HUES64 (cell line): Measurements from ENCODE around the gene OPCML.
A peak's percentile ranks its signal among the peaks of the same experiment; 100 is the strongest.

Experiments used
- H3K27ac ChIP-seq: 2 replicates; pipeline ENCODE4 v1.7.0; 2013; ENCODE audit warnings: low read depth, low read length, inconsistent platforms
- H3K27me3 ChIP-seq: 2 replicates; pipeline ENCODE4 v1.6.1; 2013; ENCODE audit warnings: mild to moderate bottlenecking, low read length; ENCODE audit not compliant: insufficient read depth
- H3K36me3 ChIP-seq: 2 replicates; pipeline ENCODE4 v1.6.1; 2013; ENCODE audit warnings: mild to moderate bottlenecking, low read length; ENCODE audit not compliant: insufficient read depth
- H3K4me1 ChIP-seq: 2 replicates; pipeline ENCODE4 v1.6.1; 2013; ENCODE audit warnings: mild to moderate bottlenecking, low read length, moderate library complexity; ENCODE audit not compliant: insufficient read depth
- H3K4me3 ChIP-seq: 2 replicates; pipeline ENCODE4 v1.5.1; 2013; ENCODE audit warnings: mild to moderate bottlenecking, low read length, moderate library complexity
- H3K9ac ChIP-seq: 2 replicates; pipeline ENCODE4 v1.6.1; 2013; ENCODE audit warnings: mild to moderate bottlenecking, low read depth, low read length
- H3K9me3 ChIP-seq: 2 replicates; pipeline ENCODE4 v1.6.1; 2013; ENCODE audit warnings: low read depth, low read length; ENCODE audit not compliant: insufficient read depth
- WGBS: fragments of 150-250, 120-280 bp; methylation state at CpG from one replicate; pipeline ENCODE4 v1.1.7; 2013; ENCODE audit warnings: missing lambda C conversion rate; 5-methylcytosine and 5-hydroxymethylcytosine counted together

OPCML gene

DNA sequence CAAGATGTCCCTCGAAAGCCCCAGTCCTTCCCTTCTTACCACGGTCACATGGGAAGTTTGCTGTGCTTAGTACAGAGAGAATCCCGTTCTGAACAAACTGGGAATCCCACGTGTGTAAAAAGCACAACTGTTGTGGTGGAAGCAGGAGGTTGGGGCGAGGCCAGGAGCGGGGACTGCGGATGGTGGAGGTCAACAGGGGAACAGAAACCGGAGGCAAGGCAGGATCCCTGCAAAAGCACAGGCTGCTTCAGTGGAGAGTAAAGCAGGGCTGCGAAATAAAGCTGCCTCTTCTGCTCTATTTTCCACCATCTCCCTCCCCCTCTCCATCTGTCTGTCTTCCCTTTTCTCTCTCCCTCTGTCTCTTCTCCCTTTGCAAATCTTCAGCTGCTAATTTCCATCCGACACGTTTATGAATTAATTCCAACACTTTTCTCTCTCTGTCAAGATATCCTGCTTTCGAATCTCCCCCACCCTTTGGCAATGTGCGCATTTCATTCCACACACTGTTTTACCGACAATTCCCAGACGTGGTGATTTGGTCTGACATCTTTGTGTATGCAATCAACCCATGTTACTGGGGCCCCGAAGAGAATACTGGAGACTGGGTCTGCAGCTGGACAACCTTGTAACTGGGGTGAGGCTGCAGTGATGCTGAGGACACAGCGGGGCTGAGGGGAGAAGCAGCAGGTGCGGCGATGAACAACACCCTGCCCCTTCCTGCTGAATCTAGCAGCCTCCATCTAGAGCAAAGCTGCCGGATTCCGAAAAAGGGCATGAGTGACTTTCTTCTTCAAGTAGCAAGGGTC is 571.8 kb downstream of the OPCML start:
- Histone ChIP-seq H3K9ac (no peak overlapping the region), H3K27me3 (no peaks in the 10 kb centered on the region), H3K4me1 (peaks cover 10% of the 10 kb centered on the region; the same call in 1 of the 2 replicates), H3K4me3 (no peak overlapping the region), H3K36me3 (no peaks in the 10 kb centered on the region), H3K27ac (no peak overlapping the region), H3K9me3 (no peaks in the 10 kb centered on the region)
- WGBS: 89% methylated on average over 21 of the region's 21 CpGs

DNA sequence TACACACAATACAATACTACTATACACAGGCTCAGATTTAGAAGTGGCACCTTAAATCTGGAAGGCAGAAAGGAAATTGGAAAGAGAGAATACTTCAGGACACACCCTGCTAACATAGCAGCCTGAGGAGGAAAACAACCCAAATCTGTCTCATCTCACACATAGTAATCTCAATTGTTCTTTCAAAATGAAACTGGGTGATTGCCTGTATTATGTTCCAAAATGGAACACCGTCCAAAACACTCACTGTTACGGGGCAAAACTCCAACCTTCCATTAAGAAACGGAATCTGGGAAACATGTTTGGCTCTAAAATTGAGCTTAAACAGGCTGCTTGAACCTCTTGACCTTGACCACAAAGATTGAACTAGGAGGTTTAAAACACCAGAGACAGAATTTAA is 572.6 kb downstream of the OPCML start:
- no peak overlapping the region for H3K4me3 ChIP-seq
- no peaks in the 10 kb centered on the region for H3K9me3 ChIP-seq
- WGBS: 96% methylated on average over 3 of the region's 3 CpGs
- H3K27ac ChIP-seq: no peak overlapping the region
- H3K27me3 ChIP-seq: no peaks in the 10 kb centered on the region
- no peak overlapping the region for H3K9ac ChIP-seq
- peaks cover 10% of the 10 kb centered on the region; the same call in 1 of the 2 replicates for H3K4me1 ChIP-seq
- H3K36me3 ChIP-seq: no peaks in the 10 kb centered on the region

DNA sequence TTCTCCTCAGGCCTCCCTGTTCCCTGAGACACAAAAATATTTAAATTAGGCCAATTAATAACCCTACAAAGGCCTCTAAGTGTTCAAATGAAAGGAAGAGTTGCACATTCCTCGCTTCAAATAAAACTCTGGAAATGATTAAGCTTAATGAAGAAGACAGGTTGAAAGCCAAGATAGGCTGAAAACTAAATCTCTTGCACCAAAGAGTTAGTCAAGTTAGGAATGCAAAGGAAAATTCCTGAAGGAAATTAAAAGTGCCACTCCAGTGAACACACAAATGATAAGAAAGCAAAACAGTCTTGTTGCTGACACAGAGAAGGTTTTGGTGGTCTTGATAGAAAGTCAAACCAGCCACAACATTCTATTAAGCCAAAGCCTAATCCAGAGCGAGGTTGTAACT is 574.4 kb downstream of the OPCML start:
- Histone ChIP-seq H3K36me3 (no peaks in the 10 kb centered on the region), H3K4me3 (no peak overlapping the region), H3K4me1 (peaks cover 10% of the 10 kb centered on the region; the same call in 1 of the 2 replicates), H3K27ac (no peak overlapping the region), H3K27me3 (no peaks in the 10 kb centered on the region), H3K9ac (no peak overlapping the region), H3K9me3 (no peaks in the 10 kb centered on the region)
- 88% methylated on average over 1 of the region's 2 CpGs for WGBS

GRCh38 chr11:132948252-132948651 is 584.0 kb downstream of the OPCML start:
- Histone ChIP-seq H3K36me3 (no peaks in the 10 kb centered on the region), H3K27me3 (peaks cover 20% of the 10 kb centered on the region)
- 93% methylated on average over 1 of the region's 1 CpG for WGBS

DNA sequence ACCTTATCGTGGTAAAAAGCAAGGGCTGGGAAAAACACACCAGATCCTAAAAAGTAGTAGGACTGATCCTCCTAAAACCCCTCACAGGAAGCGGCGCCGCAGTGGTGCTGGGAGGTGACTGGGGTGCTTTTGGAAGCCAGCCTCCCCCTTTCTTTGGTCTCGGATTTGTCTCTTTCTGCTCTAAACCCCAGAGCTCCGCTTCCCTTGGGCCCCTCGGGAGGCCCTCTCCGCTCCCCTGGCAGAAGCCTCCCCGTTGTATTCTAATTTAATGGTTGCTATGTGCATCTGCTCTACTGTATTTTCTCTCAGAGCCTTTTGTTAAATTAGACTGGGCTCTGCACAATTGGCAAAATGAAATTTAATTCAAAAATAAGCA is 587.7 kb downstream of the OPCML start:
- WGBS: 2% methylated on average over 8 of the region's 9 CpGs
- no peak overlapping the region for H3K27ac ChIP-seq
- H3K27me3 ChIP-seq: peaks cover 37% of the 10 kb centered on the region
- H3K9ac ChIP-seq: 0 out of 2 replicates have a peak overlapping the region, but pooled peaks have one; percentile 5
- peak overlapping the region; percentile 66 for H3K4me3 ChIP-seq
- no peaks in the 10 kb centered on the region for H3K4me1 ChIP-seq
- H3K36me3 ChIP-seq: no peaks in the 10 kb centered on the region
- H3K9me3 ChIP-seq: no peaks in the 10 kb centered on the region

More at GRCh38 chr11:132948252-132948651, 584.0 kb downstream of the OPCML start:
- Histone ChIP-seq H3K9ac (no peak overlapping the region), H3K4me3 (no peak overlapping the region), H3K27ac (no peak overlapping the region), H3K4me1 (no peaks in the 10 kb centered on the region), H3K9me3 (no peaks in the 10 kb centered on the region)

DNA sequence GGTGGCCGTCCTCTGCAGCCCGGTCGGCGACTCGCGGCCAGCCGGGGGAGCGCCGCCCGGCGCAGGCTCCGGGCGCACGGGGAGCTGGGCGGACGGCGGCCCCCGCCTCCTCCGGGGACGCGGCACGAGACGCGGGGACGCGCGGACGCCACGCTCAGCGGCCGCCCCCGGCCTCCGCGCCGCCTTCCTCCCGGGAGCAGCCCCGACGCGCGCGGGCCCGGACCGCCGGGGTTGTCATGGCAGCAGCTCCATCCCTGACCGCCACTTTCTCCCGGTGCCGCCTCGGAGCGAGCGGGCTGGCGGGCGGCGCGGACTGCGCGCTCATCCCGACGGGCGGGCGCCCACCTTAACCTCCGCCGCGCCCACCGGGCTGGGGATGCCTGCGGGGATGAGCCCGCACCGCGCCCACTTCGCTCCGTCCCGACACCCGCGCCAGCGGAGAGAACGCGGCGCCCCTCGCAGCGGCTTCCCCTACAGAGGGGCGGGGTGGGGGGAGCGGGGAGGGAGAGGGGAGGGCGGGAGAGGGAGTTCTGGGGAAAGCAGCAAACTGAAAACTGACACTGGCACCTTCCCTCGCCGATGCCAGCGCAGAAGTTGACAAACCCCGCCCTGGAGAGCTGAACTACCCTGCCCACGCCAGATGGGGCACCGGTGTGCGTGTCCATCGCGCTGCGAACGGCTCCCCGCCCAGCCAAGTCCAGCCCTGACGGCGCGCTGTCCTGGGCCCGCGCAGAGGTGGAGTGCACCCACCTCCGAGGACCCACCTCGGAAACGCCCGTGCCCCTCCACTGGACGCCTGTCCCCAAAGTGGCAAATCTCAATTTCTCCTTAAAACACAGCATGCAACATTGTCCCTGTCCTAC is 588.4 kb downstream of the OPCML start:
- Histone ChIP-seq H3K27ac (no peak overlapping the region), H3K4me1 (no peaks in the 10 kb centered on the region), H3K27me3 (peaks cover 37% of the 10 kb centered on the region), H3K36me3 (no peaks in the 10 kb centered on the region), H3K9ac (0 out of 2 replicates have a peak overlapping the region, but pooled peaks have one; percentile 5), H3K9me3 (no peaks in the 10 kb centered on the region), H3K4me3 (peak overlapping the region; percentile 66)
- under 1% methylated on average over 102 of the region's 104 CpGs for WGBS

GRCh38 chr11:132943357-132943705 is 589.0 kb downstream of the OPCML start:
- peak overlapping the region; percentile 66 for H3K4me3 ChIP-seq

GRCh38 chr11:132942611-132943356 is 589.5 kb downstream of the OPCML start:
- 13% methylated on average over 32 of the region's 42 CpGs for WGBS
- Histone ChIP-seq H3K9me3 (no peaks in the 10 kb centered on the region), H3K36me3 (no peaks in the 10 kb centered on the region), H3K4me3 (peak overlapping the region; percentile 66), H3K27ac (no peak overlapping the region), H3K4me1 (no peaks in the 10 kb centered on the region), H3K27me3 (peaks cover 37% of the 10 kb centered on the region), H3K9ac (no peak overlapping the region)

More at GRCh38 chr11:132943357-132943705, 589.0 kb downstream of the OPCML start:
- H3K36me3 ChIP-seq: no peaks in the 10 kb centered on the region
- H3K9me3 ChIP-seq: no peaks in the 10 kb centered on the region
- H3K27me3 ChIP-seq: peaks cover 37% of the 10 kb centered on the region
- H3K9ac ChIP-seq: no peak overlapping the region
- no peaks in the 10 kb centered on the region for H3K4me1 ChIP-seq
- WGBS: under 1% methylated on average over 17 of the region's 17 CpGs
- H3K27ac ChIP-seq: no peak overlapping the region

- Histone ChIP-seq H3K4me3 (no peak overlapping the region), H3K4me1 (peaks cover 5% of the 10 kb centered on the region), H3K36me3 (no peaks in the 10 kb centered on the region), H3K9me3 (no peaks in the 10 kb centered on the region), H3K27me3 (peaks cover 37% of the 10 kb centered on the region), H3K9ac (no peak overlapping the region), H3K27ac (no peak overlapping the region)
- WGBS: 87% methylated on average over 3 of the region's 3 CpGs
Observed at GRCh38 chr11:132941761-132942160, 590.5 kb downstream of the OPCML start.

- no peak overlapping the region for H3K27ac ChIP-seq
- no peaks in the 10 kb centered on the region for H3K9me3 ChIP-seq
- 62% methylated on average over 4 of the region's 4 CpGs for WGBS
- H3K9ac ChIP-seq: no peak overlapping the region
- no peak overlapping the region for H3K4me3 ChIP-seq
- H3K36me3 ChIP-seq: no peaks in the 10 kb centered on the region
- H3K27me3 ChIP-seq: peaks cover 37% of the 10 kb centered on the region
- H3K4me1 ChIP-seq: peaks cover 10% of the 10 kb centered on the region
Observed at GRCh38 chr11:132941024-132941646, 591.2 kb downstream of the OPCML start.
